WERI-Rb-1 (cell line): ENCODE measurements around the gene NAA50.

Experiments used
- DNase-seq: peaks from one replicate; pipeline ENCODE4 v3.0.0-alpha.2; 2020
- H3K27ac ChIP-seq: fragments of 250-450 bp; sonication (Bioruptor Pico); 2 replicates; pipeline ENCODE4 v1.5.1; 2020; ENCODE audit warnings: mild to moderate bottlenecking, moderate library complexity
- H3K27me3 ChIP-seq: fragments of 250-450 bp; sonication (Bioruptor Pico); 2 replicates; pipeline ENCODE4 v1.5.1; 2021; ENCODE audit warnings: mild to moderate bottlenecking, low read depth, moderate library complexity; ENCODE audit not compliant: insufficient read depth, severe bottlenecking
- H3K36me3 ChIP-seq: fragments of 250-450 bp; sonication (Bioruptor Pico); 2 replicates; pipeline ENCODE4 v1.5.1; 2020; ENCODE audit warnings: mild to moderate bottlenecking, moderate library complexity
- H3K4me3 ChIP-seq: 2 replicates; pipeline ENCODE4 v1.5.1; 2011; ENCODE audit warnings: low read depth, mild to moderate bottlenecking, control low read depth, low read length
- H3K9me3 ChIP-seq: fragments of 250-450 bp; sonication (Bioruptor Pico); 2 replicates; pipeline ENCODE4 v1.5.1; 2021; ENCODE audit warnings: mild to moderate bottlenecking, moderate library complexity; ENCODE audit not compliant: severe bottlenecking
- TF ChIP-seq, protein P1 (sequence below): IDR thresholded peaks from 2 replicates; pipeline ENCODE4 v1.5.1; 2011; ENCODE audit warnings: low read depth, mild to moderate bottlenecking, control low read depth, inconsistent platforms, low read length

The NAA50 gene

DNA sequence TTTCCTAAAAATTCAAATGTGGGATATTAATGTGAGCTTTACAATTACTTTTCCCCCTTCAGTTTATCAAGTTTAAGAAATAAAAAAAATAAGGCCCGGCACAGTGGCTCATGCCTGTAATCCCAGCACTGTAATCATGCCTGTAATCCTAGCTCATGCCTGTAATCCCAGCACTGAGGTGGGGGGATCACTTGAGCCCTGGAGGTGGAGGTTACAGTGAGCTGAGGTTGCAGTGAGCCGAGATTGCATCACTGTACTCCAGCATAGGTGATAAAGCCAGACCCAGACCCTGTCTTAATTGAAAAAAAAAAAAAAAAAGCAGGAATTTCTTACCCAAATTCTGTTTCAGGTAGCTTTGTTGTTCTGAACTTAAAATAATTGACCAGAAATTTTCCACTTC lies 18.6 kb upstream of the NAA50 start:
- peak; percentile 66 for DNase-seq
- no peak overlapping the region for H3K27ac ChIP-seq
- H3K27me3 ChIP-seq, result no peaks in the 10 kb centered on the region
- no peak overlapping the region for H3K4me3 ChIP-seq
- no peaks in the 10 kb centered on the region for H3K9me3 ChIP-seq
- H3K36me3 ChIP-seq, result no peaks in the 10 kb centered on the region
- TF ChIP-seq, protein P1, sequence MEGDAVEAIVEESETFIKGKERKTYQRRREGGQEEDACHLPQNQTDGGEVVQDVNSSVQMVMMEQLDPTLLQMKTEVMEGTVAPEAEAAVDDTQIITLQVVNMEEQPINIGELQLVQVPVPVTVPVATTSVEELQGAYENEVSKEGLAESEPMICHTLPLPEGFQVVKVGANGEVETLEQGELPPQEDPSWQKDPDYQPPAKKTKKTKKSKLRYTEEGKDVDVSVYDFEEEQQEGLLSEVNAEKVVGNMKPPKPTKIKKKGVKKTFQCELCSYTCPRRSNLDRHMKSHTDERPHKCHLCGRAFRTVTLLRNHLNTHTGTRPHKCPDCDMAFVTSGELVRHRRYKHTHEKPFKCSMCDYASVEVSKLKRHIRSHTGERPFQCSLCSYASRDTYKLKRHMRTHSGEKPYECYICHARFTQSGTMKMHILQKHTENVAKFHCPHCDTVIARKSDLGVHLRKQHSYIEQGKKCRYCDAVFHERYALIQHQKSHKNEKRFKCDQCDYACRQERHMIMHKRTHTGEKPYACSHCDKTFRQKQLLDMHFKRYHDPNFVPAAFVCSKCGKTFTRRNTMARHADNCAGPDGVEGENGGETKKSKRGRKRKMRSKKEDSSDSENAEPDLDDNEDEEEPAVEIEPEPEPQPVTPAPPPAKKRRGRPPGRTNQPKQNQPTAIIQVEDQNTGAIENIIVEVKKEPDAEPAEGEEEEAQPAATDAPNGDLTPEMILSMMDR, result no peak

DNA sequence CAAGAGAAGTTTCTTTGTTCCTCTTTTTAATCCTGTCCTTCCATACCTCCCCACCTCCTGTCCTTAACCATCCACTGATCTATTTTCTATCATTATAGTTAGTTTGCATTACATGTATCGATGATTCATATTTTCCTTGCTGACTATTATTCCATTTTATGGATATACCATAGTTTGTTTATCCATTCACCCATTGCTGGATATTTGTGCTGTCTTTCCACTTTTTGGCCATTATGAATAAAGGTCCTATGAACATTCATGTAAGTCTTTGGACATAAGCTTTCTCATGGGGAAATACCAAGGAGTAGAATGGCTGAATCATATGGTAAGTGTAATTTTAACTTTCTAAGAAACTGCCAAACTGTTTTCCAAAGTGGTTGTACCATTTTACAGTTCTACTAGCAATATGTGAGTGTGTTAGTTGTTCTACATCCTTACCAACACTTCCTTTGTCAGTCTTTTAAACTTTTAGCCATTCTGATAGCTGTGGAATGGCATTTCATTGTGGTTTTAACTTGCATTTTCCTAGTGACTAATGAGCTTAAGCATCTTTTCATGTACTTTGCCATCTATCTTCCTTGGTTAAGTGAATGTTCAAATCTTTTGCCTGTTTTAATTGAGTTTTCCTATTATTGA lies 12.5 kb upstream of the NAA50 start:
- Histone ChIP-seq H3K4me3 (no peak overlapping the region), H3K27ac (no peak overlapping the region), H3K9me3 (peaks cover 6% of the 10 kb centered on the region), H3K27me3 (no peaks in the 10 kb centered on the region), H3K36me3 (no peaks in the 10 kb centered on the region)
- TF ChIP-seq, protein P1, result no peak
- DNase-seq, result no peak

DNA sequence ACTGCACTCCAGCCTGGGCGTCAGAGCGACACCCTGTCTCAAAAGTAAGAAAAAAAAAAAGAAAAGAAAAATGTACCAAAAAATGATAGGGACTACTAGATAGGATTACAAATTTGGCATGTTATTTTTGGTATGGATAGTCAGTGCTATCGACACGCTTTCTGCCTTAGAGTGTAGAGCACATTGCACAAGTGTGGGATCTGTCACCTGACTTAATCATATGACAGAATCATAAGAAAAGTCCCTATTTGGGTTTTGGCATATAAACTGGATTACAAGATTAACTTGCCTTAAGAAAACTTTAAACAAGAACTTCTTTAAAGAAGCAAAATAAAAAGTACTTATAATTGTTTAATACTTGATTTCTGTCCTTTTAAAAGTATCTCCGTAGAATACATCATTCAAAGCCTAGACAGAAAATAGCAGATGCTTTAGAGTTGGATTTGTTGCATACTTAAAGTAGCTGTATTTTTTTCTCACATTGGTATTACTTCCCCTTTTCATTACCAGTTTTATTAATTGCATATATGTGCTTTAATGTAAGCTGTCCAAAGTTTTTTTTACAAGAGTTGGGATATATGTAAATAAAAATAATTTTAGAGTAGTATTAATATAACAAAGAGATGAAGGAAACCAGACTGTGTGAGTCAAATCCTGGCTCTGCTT lies 8.6 kb upstream of the NAA50 start:
- TF ChIP-seq, protein P1, result no peak
- DNase-seq, result no peak
- Histone ChIP-seq H3K27me3 (no peaks in the 10 kb centered on the region), H3K9me3 (peaks cover 6% of the 10 kb centered on the region), H3K27ac (no peak overlapping the region), H3K36me3 (no peaks in the 10 kb centered on the region), H3K4me3 (no peak overlapping the region)

DNA sequence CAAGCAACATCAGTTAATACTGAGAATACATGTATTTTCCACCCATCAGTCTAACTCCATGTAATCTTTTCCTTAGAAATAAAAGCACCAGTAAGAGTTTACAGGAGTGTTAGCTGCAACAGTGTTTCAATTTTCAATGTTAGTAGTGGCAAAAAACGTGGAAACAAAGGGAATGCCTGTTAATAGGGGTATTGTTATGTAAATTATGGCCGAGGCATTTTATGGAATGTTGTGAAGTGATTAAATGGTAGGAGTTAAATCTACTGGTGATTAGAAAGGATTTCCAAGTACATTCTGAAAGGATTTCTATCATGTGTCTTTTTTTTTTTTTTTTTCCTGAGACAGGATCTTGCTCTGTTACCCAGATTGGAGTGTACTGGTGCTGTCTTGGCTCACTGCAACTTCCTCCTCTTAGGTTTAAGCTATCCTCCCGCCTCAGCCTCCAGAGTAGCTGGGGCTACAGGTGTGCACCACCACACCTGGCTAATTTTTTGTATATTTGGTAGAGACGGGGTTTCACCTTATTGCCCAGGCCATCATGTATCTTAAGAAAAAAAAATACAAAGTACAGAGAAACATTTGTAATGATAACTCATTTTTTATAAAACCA lies 7.4 kb upstream of the NAA50 start:
- no peak overlapping the region for H3K4me3 ChIP-seq

DNA sequence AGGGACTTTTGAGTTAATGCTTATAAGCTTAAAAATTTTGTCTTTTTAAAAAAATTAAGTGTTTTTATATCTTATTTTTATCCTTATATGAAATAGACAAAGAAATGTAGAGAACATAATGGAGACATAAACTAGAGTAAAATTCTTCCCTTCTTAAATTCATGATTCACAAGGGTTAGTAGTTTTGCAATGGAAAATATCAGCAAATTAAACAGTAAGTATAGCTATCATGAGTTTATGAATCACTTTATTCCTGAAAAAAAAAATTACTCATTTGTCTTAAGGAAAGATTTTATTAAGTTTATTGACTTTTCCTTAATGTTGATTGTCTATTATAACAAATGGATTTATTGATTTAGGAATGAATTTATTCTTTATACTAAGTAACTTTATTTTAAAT lies 5.1 kb upstream of the NAA50 start:
- no peaks in the 10 kb centered on the region for H3K27me3 ChIP-seq
- no peak overlapping the region for H3K27ac ChIP-seq
- H3K4me3 ChIP-seq, result no peak overlapping the region
- no peaks in the 10 kb centered on the region for H3K9me3 ChIP-seq
- no peak for DNase-seq
- H3K36me3 ChIP-seq, result no peaks in the 10 kb centered on the region; the same call in 1 of the 2 replicates
- TF ChIP-seq, protein P1, result no peak

More for the DNA sequence above, 7.4 kb upstream of the NAA50 start:
- H3K27ac ChIP-seq, result no peak overlapping the region
- TF ChIP-seq, protein P1, result no peak
- DNase-seq, result no peak
- no peaks in the 10 kb centered on the region for H3K27me3 ChIP-seq
- peaks cover 3% of the 10 kb centered on the region for H3K9me3 ChIP-seq
- H3K36me3 ChIP-seq, result no peaks in the 10 kb centered on the region
